ENCODE results near the gene ROBO2. TPM values are rescaled to one million over a fixed set of nuclear protein-coding genes. Genes with fewer than 3 reads are reported as not detected.

Gene ROBO2
- total and polyA plus RNA-seq, 2 experiments from 2014 or later = 1.2 to 14.3 TPM

DNA sequence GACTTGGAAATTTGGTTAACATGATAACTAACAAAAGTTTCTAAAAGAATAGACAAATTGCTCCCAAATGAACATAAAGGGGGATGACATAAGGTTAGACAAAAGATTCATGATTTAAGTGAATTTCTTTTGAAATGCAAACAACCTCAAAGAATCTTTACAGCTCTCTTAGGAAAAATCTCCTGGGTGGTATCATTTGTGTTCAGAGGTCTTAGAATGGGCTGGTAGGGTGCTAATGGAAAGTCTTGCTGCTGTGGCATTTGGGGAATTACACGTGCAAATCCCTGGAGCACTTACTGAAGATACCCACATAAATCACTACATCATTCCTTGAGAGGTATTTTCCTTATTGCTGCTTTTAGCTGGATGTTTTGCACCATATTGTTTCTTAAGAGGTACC lies 14.4 kb upstream of the ROBO2 start:
- Histone ChIP-seq H3K27ac (no peak overlapping the region), H3K4me1 (ENCODE audit: insufficient read depth) (no peaks in the 10 kb centered on the region), H3K9me2 (replicated peaks; ENCODE audit: insufficient read depth) (no peaks in the 10 kb centered on the region), H3K36me3 (replicated peaks; ENCODE audit: insufficient read depth, low read depth) (no peaks in the 10 kb centered on the region), H4K20me1 (ENCODE audit: insufficient read depth, poor library complexity, severe bottlenecking) (no peaks in the 10 kb centered on the region), H3K4me3 (no peak overlapping the region), H3K79me2 (no peaks in the 10 kb centered on the region), H3K27me3 (no peaks in the 10 kb centered on the region), H3K4me2 (no peak overlapping the region), H2AFZ (no peak overlapping the region), H3K9me3 (ENCODE audit: low read depth) (no peaks in the 10 kb centered on the region)
- no peak for TF ChIP-seq EZH2 (IDR thresholded peaks at IDR 0.05; ENCODE audit: borderline replicate concordance)
- DNase-seq (ENCODE audit: low spot score) = no peak
- WGBS (ENCODE audit: low lambda C conversion rate, missing lambda C conversion rate) = 29% methylated on average over 1 of the region's 1 CpG

DNA sequence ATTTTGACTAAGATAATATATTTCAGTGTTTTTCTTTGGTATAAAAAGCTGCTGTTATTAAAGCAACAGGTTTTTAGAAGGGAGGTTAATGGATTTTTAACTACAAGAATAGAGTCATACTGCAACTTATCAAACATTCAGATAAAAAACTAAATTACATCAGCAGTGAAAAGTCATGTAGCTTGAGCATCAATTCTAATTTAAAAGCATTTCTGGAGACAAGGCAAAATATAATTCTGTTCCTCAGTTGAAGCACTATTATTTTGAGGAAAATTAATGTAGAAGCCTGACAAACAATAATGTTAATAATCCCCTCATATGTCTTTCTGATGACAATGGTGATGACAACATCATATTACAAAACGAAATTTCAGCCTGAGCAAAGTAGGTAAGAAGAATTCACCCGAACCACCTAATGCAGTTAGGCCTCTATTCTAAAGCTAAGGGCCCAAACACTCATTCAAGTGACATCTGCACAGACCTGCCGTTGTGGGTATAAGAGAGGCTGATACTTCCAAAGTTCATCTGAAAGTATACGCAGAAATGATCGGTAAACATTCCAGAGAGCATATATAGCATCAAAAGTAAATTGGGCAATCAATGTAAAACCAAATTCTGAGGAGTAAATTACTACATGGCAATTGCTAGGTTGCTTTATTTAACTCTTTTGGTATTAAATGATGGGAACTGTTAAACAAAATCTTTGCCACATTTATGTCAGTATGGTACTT lies 12.8 kb upstream of the ROBO2 start:
- no peaks in the 10 kb centered on the region for H3K4me1 ChIP-seq (ENCODE audit: insufficient read depth)
- no peak overlapping the region for H3K27ac ChIP-seq
- no peaks in the 10 kb centered on the region for H3K36me3 ChIP-seq (replicated peaks; ENCODE audit: insufficient read depth, low read depth)
- no peak for DNase-seq (ENCODE audit: low spot score)
- no peak overlapping the region for H2AFZ ChIP-seq
- 70% methylated on average over 5 of the region's 5 CpGs for WGBS (ENCODE audit: low lambda C conversion rate, missing lambda C conversion rate)
- TF ChIP-seq EZH2 (IDR thresholded peaks at IDR 0.05; ENCODE audit: borderline replicate concordance) = no peak
- TF ChIP-seq EZH2phosphoT487 (IDR thresholded peaks at IDR 0.05; ENCODE audit: low read depth, severe bottlenecking, unreplicated experiment) = no peak
- TF ChIP-seq, protein P1, sequence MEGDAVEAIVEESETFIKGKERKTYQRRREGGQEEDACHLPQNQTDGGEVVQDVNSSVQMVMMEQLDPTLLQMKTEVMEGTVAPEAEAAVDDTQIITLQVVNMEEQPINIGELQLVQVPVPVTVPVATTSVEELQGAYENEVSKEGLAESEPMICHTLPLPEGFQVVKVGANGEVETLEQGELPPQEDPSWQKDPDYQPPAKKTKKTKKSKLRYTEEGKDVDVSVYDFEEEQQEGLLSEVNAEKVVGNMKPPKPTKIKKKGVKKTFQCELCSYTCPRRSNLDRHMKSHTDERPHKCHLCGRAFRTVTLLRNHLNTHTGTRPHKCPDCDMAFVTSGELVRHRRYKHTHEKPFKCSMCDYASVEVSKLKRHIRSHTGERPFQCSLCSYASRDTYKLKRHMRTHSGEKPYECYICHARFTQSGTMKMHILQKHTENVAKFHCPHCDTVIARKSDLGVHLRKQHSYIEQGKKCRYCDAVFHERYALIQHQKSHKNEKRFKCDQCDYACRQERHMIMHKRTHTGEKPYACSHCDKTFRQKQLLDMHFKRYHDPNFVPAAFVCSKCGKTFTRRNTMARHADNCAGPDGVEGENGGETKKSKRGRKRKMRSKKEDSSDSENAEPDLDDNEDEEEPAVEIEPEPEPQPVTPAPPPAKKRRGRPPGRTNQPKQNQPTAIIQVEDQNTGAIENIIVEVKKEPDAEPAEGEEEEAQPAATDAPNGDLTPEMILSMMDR (IDR thresholded peaks at IDR 0.05; ENCODE audit: poor library complexity) = no peak
- H3K27me3 ChIP-seq = no peaks in the 10 kb centered on the region
- no peaks in the 10 kb centered on the region for H3K79me2 ChIP-seq
- H3K4me2 ChIP-seq = no peak overlapping the region
- no peak overlapping the region for H3K4me3 ChIP-seq
- H3K9me2 ChIP-seq (replicated peaks; ENCODE audit: insufficient read depth) = no peaks in the 10 kb centered on the region
- H4K20me1 ChIP-seq (ENCODE audit: insufficient read depth, poor library complexity, severe bottlenecking) = no peaks in the 10 kb centered on the region
- no peaks in the 10 kb centered on the region for H3K9me3 ChIP-seq (ENCODE audit: low read depth)

DNA sequence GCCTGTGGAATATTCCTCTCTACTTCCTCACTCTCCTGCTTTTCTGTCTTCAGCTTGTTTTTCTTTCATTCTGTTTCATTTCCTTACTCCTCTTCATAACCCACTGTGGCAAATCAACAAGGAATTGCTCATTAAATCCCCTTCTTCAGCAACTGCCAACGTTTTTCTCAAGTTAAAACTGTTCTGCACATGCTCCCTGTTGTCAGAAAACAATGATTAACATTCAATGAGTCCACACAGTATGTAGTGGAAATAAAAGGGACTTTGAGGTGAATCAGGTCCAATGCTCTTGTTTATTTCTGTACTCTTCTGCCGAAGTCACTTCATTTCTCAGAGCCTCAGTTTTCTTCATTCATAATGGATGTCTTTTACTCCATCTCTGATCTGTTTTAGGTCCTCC lies 11.9 kb upstream of the ROBO2 start:
- Histone ChIP-seq H3K9me2 (replicated peaks; ENCODE audit: insufficient read depth) (no peaks in the 10 kb centered on the region), H3K27me3 (no peaks in the 10 kb centered on the region), H3K4me3 (no peak overlapping the region), H4K20me1 (ENCODE audit: insufficient read depth, poor library complexity, severe bottlenecking) (no peaks in the 10 kb centered on the region), H3K36me3 (replicated peaks; ENCODE audit: insufficient read depth, low read depth) (no peaks in the 10 kb centered on the region), H2AFZ (peak overlapping the region; percentile 3), H3K4me2 (no peak overlapping the region), H3K4me1 (ENCODE audit: insufficient read depth) (no peaks in the 10 kb centered on the region), H3K9me3 (ENCODE audit: low read depth) (no peaks in the 10 kb centered on the region), H3K27ac (no peak overlapping the region), H3K79me2 (no peaks in the 10 kb centered on the region)
- DNase-seq (ENCODE audit: low spot score) = no peak
- no peak for TF ChIP-seq EZH2 (IDR thresholded peaks at IDR 0.05; ENCODE audit: borderline replicate concordance)
- 61% methylated on average over 2 of the region's 2 CpGs for WGBS (ENCODE audit: low lambda C conversion rate, missing lambda C conversion rate)

DNA sequence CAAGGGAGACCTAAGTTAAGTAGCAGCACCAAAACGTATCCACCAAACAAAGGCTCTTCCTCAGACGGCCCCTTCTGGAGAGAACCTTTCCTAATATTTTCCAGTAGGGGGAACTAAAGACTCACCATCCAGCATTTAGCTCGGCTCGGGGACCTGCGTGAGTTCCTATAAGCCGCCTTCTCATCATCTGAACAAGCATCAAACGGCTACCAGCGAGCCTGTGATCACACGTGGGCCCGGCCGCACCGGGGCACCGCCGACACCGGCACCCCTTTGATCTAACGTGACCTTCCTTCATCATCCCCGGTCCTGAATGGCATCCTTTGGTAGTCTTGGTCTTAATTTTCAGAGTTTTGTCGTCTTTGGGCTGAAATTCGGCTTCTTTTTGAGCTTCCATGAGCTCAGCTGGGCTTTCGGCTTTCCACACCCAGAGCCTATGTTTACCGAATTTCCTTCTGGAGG lies 1.4 kb upstream of the ROBO2 start:
- no peaks in the 10 kb centered on the region for H3K36me3 ChIP-seq (replicated peaks; ENCODE audit: insufficient read depth, low read depth)
- peak overlapping the region; percentile 80 for H2AFZ ChIP-seq
- peak overlapping the region; percentile 70 for H3K27ac ChIP-seq
- no peaks in the 10 kb centered on the region for H3K9me3 ChIP-seq (ENCODE audit: low read depth)
- H3K79me2 ChIP-seq = peaks cover 19% of the 10 kb centered on the region
- peak; percentile 91 for DNase-seq (ENCODE audit: low spot score)
- H3K4me2 ChIP-seq = peak overlapping the region; percentile 88
- H3K27me3 ChIP-seq = no peaks in the 10 kb centered on the region
- TF ChIP-seq, protein P1 (IDR thresholded peaks at IDR 0.05; ENCODE audit: poor library complexity) = peak; percentile 86
- no peak for TF ChIP-seq EZH2phosphoT487 (IDR thresholded peaks at IDR 0.05; ENCODE audit: low read depth, severe bottlenecking, unreplicated experiment)
- no peak for TF ChIP-seq EZH2 (IDR thresholded peaks at IDR 0.05; ENCODE audit: borderline replicate concordance)
- H3K9me2 ChIP-seq (replicated peaks; ENCODE audit: insufficient read depth) = no peaks in the 10 kb centered on the region
- H3K4me3 ChIP-seq = peak overlapping the region; percentile 30
- under 1% methylated on average over 21 of the region's 21 CpGs for WGBS (ENCODE audit: low lambda C conversion rate, missing lambda C conversion rate)
- no peaks in the 10 kb centered on the region for H4K20me1 ChIP-seq (ENCODE audit: insufficient read depth, poor library complexity, severe bottlenecking)
- no peaks in the 10 kb centered on the region for H3K4me1 ChIP-seq (ENCODE audit: insufficient read depth)

All from hepatocyte (in vitro differentiated cells).